SK-N-SH (cell line): ENCODE data around the gene LMTK2. TPM values are rescaled to one million over a fixed set of nuclear protein-coding genes. Genes with fewer than 3 reads are reported as not detected.

Source experiments
- CTCF ChIA-PET: fragments of 300-600, 350-600 bp; formaldehyde crosslinking; extraction: SDS; loops from one replicate; lab custom pipeline; 2021; lab: Yijun Ruan, JAX
- POLR2A ChIA-PET: fragments of 350-600 bp; sonication (Branson Sonifier 250); formaldehyde crosslinking; extraction: SDS; loops from one replicate; lab custom pipeline; 2020; ENCODE audit warnings: antibody characterized with exemption, inconsistent platforms; lab: Yijun Ruan, JAX
- DNase-seq: peaks from one replicate; pipeline ENCODE4 v3.0.0; 2012
- H2AFZ ChIP-seq: fragments of 200-600 bp; sonication (generic); 2 replicates; pipeline ENCODE4 v1.8.1; 2016; ENCODE audit warnings: antibody characterized with exemption, mild to moderate bottlenecking, low read depth
- H3F3A ChIP-seq: fragments of 200-600 bp; sonication (generic); replicated peaks from 2 replicates; pipeline ENCODE3; 2016; ENCODE audit warnings: antibody characterized with exemption, mild to moderate bottlenecking; ENCODE audit not compliant: insufficient read depth
- H3K27ac ChIP-seq, 2 experiments: fragments of 200-500 bp in 1 of 2; fragments of 200-600 bp in 1 of 2; sonication (Bioruptor generic) in 1 of 2; sonication (generic), shearing (Covaris generic) in 1 of 2; 2 replicates each; pipeline versions ENCODE4 v1.5.1 to v1.6.1; 2014 to 2016; ENCODE audit warnings: low read depth in 2 of 2, inconsistent platforms in 1 of 2, low read length in 1 of 2, mild to moderate bottlenecking in 1 of 2, mixed read lengths in 1 of 2
- H3K27me3 ChIP-seq: fragments of 200-600 bp; sonication (generic), shearing (Covaris generic); 2 replicates; pipeline ENCODE4 v1.6.1; 2016; ENCODE audit warnings: mixed run types; ENCODE audit not compliant: insufficient read depth
- H3K36me3 ChIP-seq, 2 experiments: fragments of 200-500 bp in 1 of 2; fragments of 200-600 bp in 1 of 2; sonication (Bioruptor generic) in 1 of 2; sonication (generic) in 1 of 2; replicated peaks in 1 of 2; 2 replicates each; pipeline versions ENCODE3 to v1.5.1; 2014 to 2016; ENCODE audit warnings: low read length in 1 of 2, mild to moderate bottlenecking in 1 of 2; ENCODE audit not compliant: insufficient read depth in 2 of 2, control insufficient read depth in 1 of 2
- H3K4me1 ChIP-seq, 2 experiments: fragments of 200-500 bp in 1 of 2; fragments of 200-600 bp in 1 of 2; sonication (Bioruptor generic) in 1 of 2; sonication (generic), shearing (Covaris generic) in 1 of 2; 2 replicates each; pipeline versions ENCODE4 v1.5.1 to v1.6.1; 2014 to 2016; ENCODE audit warnings: low read depth in 1 of 2, low read length in 1 of 2, mixed run types in 1 of 2; ENCODE audit not compliant: insufficient read depth in 2 of 2, control insufficient read depth in 1 of 2
- H3K4me2 ChIP-seq: fragments of 200-600 bp; sonication (generic), shearing (Covaris generic); 2 replicates; pipeline ENCODE4 v1.6.1; 2017; ENCODE audit warnings: mixed run types
- H3K4me3 ChIP-seq, 2 experiments: fragments of 200-500 bp in 1 of 2; fragments of 200-600 bp in 1 of 2; sonication (Bioruptor generic) in 1 of 2; sonication (generic), shearing (Covaris generic) in 1 of 2; 2 replicates each; pipeline versions ENCODE4 v1.5.1 to v1.8.1; 2014 to 2016; ENCODE audit warnings: low read depth in 2 of 2, inconsistent platforms in 1 of 2, low read length in 1 of 2, mild to moderate bottlenecking in 1 of 2, mixed read lengths in 1 of 2, moderate library complexity in 1 of 2
- H3K79me2 ChIP-seq: fragments of 200-600 bp; sonication (generic); 2 replicates; pipeline ENCODE4 v1.8.1; 2017; ENCODE audit warnings: mild to moderate bottlenecking; ENCODE audit not compliant: insufficient read depth
- H3K9ac ChIP-seq: fragments of 200-600 bp; sonication (generic); 2 replicates; pipeline ENCODE4 v1.6.1; 2017; ENCODE audit warnings: mixed run types
- H3K9me2 ChIP-seq: fragments of 200-600 bp; sonication (generic); 2 replicates; pipeline ENCODE4 v1.6.1; 2017; ENCODE audit warnings: mixed run types
- H3K9me3 ChIP-seq: fragments of 200-600 bp; sonication (generic); 2 replicates; pipeline ENCODE4 v1.6.1; 2017; ENCODE audit warnings: mixed run types, mild to moderate bottlenecking, moderate library complexity
- H4K20me1 ChIP-seq: fragments of 200-600 bp; sonication (generic); 2 replicates; pipeline ENCODE4 v1.6.1; 2017; ENCODE audit warnings: mild to moderate bottlenecking, mixed run types; ENCODE audit not compliant: insufficient read depth
- FOXJ3 ChIP-seq: sonication (generic); formaldehyde crosslinking; IDR thresholded peaks from 2 replicates; pipeline ENCODE4 v1.5.1; 2020; ENCODE audit warnings: mild to moderate bottlenecking, missing genetic modification reagents
- FOXM1 ChIP-seq: IDR thresholded peaks from 2 replicates; pipeline ENCODE4 v1.4.0; 2012; ENCODE audit warnings: low read depth, mild to moderate bottlenecking
- GABPA ChIP-seq: IDR thresholded peaks from 2 replicates; pipeline ENCODE4 v1.4.0; 2012; ENCODE audit warnings: low read depth, mild to moderate bottlenecking
- GATA2 ChIP-seq: sonication (generic); formaldehyde crosslinking; IDR thresholded peaks from 2 replicates; pipeline ENCODE4 v1.5.0; 2020; ENCODE audit warnings: mild to moderate bottlenecking, missing genetic modification reagents
- JUND ChIP-seq: IDR thresholded peaks from 2 replicates; pipeline ENCODE4 v1.4.0; 2012
- MEF2A ChIP-seq: IDR thresholded peaks from 2 replicates; pipeline ENCODE4 v1.4.0; 2012; ENCODE audit warnings: low read depth, borderline replicate concordance
- MXI1 ChIP-seq: IDR thresholded peaks from 2 replicates; pipeline ENCODE4 v1.6.1; 2012; ENCODE audit warnings: mild to moderate bottlenecking, low read depth, low read length, improper control_type of control experiment
- NFIC ChIP-seq: IDR thresholded peaks from 2 replicates; pipeline ENCODE4 v1.4.0; 2012; ENCODE audit warnings: borderline replicate concordance
- POLR2AphosphoS5 ChIP-seq: IDR thresholded peaks from 2 replicates; pipeline ENCODE4 v1.6.1; 2012; ENCODE audit warnings: low read depth, low read length
- RXRA ChIP-seq: IDR thresholded peaks from 2 replicates; pipeline ENCODE4 v1.4.0; 2012; ENCODE audit warnings: low read depth, mild to moderate bottlenecking, borderline replicate concordance
- SIN3A ChIP-seq: IDR thresholded peaks from 2 replicates; pipeline ENCODE4 v1.6.1; 2012; ENCODE audit warnings: low read depth, mild to moderate bottlenecking, low read length, moderate library complexity, borderline replicate concordance
- USF1 ChIP-seq: IDR thresholded peaks from 2 replicates; pipeline ENCODE4 v1.4.0; 2012; ENCODE audit warnings: low read depth, borderline replicate concordance
- WGBS: methylation state at CpG from one replicate; pipeline ENCODE4 v1.1.6; 2017; ENCODE audit warnings: low lambda C conversion rate; 5-methylcytosine and 5-hydroxymethylcytosine counted together
- polyA plus RNA-seq, 3 experiments: library from polyadenylated mRNA; depleted of rRNA; stranded (reverse); fragments of >200 nt; gene quantifications; 2 replicates each; pipeline ENCODE4 v1.2.3, GENCODE V29; 2012
- TF ChIP-seq, protein P1 (sequence below): IDR thresholded peaks from 2 replicates; pipeline ENCODE4 v1.4.0; 2012; ENCODE audit warnings: low read depth, borderline replicate concordance
- TF ChIP-seq, protein P2 (sequence below): IDR thresholded peaks from 2 replicates; pipeline ENCODE4; 2012

Gene LMTK2
- polyA plus RNA-seq, 1 of the 3 experiments (the other 2 are of a cell fraction) = 9.0 TPM

GRCh38 chr7:98192781-98193457, 86.3 kb downstream of the LMTK2 start:
- no peaks in the 10 kb centered on the region for H3K9me3 ChIP-seq
- no peak overlapping the region for H2AFZ ChIP-seq
- no peak overlapping the region for H3K4me2 ChIP-seq
- no peak for DNase-seq
- H3K4me3 ChIP-seq = no peak overlapping the region
- no peaks in the 10 kb centered on the region for H3K4me1 ChIP-seq
- no peaks in the 10 kb centered on the region for H3K79me2 ChIP-seq
- WGBS = 90% methylated on average over 22 of the region's 22 CpGs
- H3K9me2 ChIP-seq = no peaks in the 10 kb centered on the region
- H3K9ac ChIP-seq = no peak overlapping the region
- peaks cover 22 to 34% of the 10 kb centered on the region in 2 experiments for H3K36me3 ChIP-seq
- no peaks in the 10 kb centered on the region for H3K27me3 ChIP-seq
- POLR2A ChIA-PET = no interaction called here
- H4K20me1 ChIP-seq = no peaks in the 10 kb centered on the region
- no peak overlapping the region for H3K27ac ChIP-seq
- TF ChIP-seq FOXJ3 (CRISPR knock-in tag) (no peak), NFIC (no peak), GABPA (no peak), POLR2AphosphoS5 (no peak), RXRA (no peak), MXI1 (no peak), FOXM1 (no peak), JUND (no peak), USF1 (no peak), GATA2 (CRISPR knock-in tag) (no peak)
- TF ChIP-seq, protein P1, sequence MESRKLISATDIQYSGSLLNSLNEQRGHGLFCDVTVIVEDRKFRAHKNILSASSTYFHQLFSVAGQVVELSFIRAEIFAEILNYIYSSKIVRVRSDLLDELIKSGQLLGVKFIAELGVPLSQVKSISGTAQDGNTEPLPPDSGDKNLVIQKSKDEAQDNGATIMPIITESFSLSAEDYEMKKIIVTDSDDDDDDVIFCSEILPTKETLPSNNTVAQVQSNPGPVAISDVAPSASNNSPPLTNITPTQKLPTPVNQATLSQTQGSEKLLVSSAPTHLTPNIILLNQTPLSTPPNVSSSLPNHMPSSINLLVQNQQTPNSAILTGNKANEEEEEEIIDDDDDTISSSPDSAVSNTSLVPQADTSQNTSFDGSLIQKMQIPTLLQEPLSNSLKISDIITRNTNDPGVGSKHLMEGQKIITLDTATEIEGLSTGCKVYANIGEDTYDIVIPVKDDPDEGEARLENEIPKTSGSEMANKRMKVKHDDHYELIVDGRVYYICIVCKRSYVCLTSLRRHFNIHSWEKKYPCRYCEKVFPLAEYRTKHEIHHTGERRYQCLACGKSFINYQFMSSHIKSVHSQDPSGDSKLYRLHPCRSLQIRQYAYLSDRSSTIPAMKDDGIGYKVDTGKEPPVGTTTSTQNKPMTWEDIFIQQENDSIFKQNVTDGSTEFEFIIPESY = no peak
- TF ChIP-seq, protein P2, sequence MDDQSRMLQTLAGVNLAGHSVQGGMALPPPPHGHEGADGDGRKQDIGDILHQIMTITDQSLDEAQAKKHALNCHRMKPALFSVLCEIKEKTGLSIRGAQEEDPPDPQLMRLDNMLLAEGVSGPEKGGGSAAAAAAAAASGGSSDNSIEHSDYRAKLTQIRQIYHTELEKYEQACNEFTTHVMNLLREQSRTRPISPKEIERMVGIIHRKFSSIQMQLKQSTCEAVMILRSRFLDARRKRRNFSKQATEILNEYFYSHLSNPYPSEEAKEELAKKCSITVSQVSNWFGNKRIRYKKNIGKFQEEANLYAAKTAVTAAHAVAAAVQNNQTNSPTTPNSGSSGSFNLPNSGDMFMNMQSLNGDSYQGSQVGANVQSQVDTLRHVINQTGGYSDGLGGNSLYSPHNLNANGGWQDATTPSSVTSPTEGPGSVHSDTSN = no peak
- CTCF ChIA-PET = interaction anchor here (0.9 to 1.4 kb wide), 3 partner anchors 12 to 172 kb away, joined by 3 to 6 read pairs (median 3); no protein-coding TSS in a partner anchor
- H3F3A ChIP-seq = no peaks in the 10 kb centered on the region

- no peak for DNase-seq
- Histone ChIP-seq H3K27ac (no peak overlapping the region), H3K4me1 (no peaks in the 10 kb centered on the region), H2AFZ (no peak overlapping the region), H3K4me2 (no peak overlapping the region), H3F3A (no peaks in the 10 kb centered on the region), H3K9me3 (no peaks in the 10 kb centered on the region), H4K20me1 (no peaks in the 10 kb centered on the region), H3K79me2 (no peaks in the 10 kb centered on the region), H3K4me3 (no peak overlapping the region), H3K9me2 (no peaks in the 10 kb centered on the region), H3K36me3 (peaks cover 29 to 34% of the 10 kb centered on the region in 2 experiments), H3K27me3 (no peaks in the 10 kb centered on the region), H3K9ac (no peak overlapping the region)
- ChIA-PET CTCF (no interaction called here), POLR2A (no interaction called here)
- TF ChIP-seq SIN3A (no peak), NFIC (no peak), MEF2A (no peak)
- 95% methylated on average over 31 of the region's 37 CpGs for WGBS
These were observed 87.0 kb downstream of the LMTK2 start for GRCh38 chr7:98193474-98194180.
